Measurements from ENCODE around the gene ROR1.

Gene ROR1

GRCh38 chr1:63774617-63775417 lies 1.0 kb downstream of the ROR1 start:
- no peak for DNase-seq (ENCODE audit: extremely low read depth, low read depth)
- TF ChIP-seq CTCF (IDR thresholded peaks at IDR 0.05; ENCODE audit: low read depth, low read length) = no peak

GRCh38 chr1:63775418-63776127 lies 1.8 kb downstream of the ROR1 start:
- TF ChIP-seq CTCF (IDR thresholded peaks at IDR 0.05; ENCODE audit: low read depth, low read length) = no peak
- DNase-seq (ENCODE audit: extremely low read depth, low read depth) = no peak

- TF ChIP-seq CTCF (IDR thresholded peaks at IDR 0.05; ENCODE audit: low read depth, low read length) = no peak
- DNase-seq (ENCODE audit: extremely low read depth, low read depth) = no peak
Measured at GRCh38 chr1:63777286-63777685, 3.5 kb downstream of the ROR1 start.

GRCh38 chr1:63777965-63778880 lies 4.4 kb downstream of the ROR1 start:
- no peak for TF ChIP-seq CTCF (IDR thresholded peaks at IDR 0.05; ENCODE audit: low read depth, low read length)

GRCh38 chr1:63779338-63780211 lies 5.8 kb downstream of the ROR1 start:
- peak; percentile 44 for DNase-seq (ENCODE audit: extremely low read depth, low read depth)
- no peak for TF ChIP-seq CTCF (IDR thresholded peaks at IDR 0.05; ENCODE audit: low read depth, low read length)

More at GRCh38 chr1:63777965-63778880, 4.4 kb downstream of the ROR1 start:
- no peak for DNase-seq (ENCODE audit: extremely low read depth, low read depth)

- TF ChIP-seq CTCF (IDR thresholded peaks at IDR 0.05; ENCODE audit: low read depth, low read length) = no peak
- no peak for DNase-seq (ENCODE audit: extremely low read depth, low read depth)
Measured at GRCh38 chr1:63780565-63780964, 6.7 kb downstream of the ROR1 start.
